IMR-90 (cell line): ENCODE results near the gene PTPRO. TPM values are rescaled to one million over a fixed set of nuclear protein-coding genes. Genes with fewer than 3 reads are reported as not detected.

Experiments used
- ATAC-seq: fragments of 200-7000 bp; cut with Tn5 transposase; 2 replicates; pipeline ENCODE4 v1.9.1; 2020; ENCODE audit warnings: low read depth, mild to moderate bottlenecking, moderate library complexity
- BruUV-seq: library from RNA; stranded (reverse); fragments of 400-500 nt; replicated peaks from 2 replicates; lab custom pipeline; 2021; lab: Mats Ljungman, UMichigan
- CTCF ChIA-PET: fragments of 300-600 bp; formaldehyde crosslinking; extraction: SDS; loops from one replicate; lab custom pipeline; 2021; ENCODE audit warnings: antibody characterized with exemption; lab: Yijun Ruan, JAX
- POLR2A ChIA-PET: fragments of 300-600 bp; sonication (Branson Sonifier 250); formaldehyde crosslinking; loops from one replicate; lab custom pipeline; 2022; ENCODE audit warnings: antibody characterized with exemption; ENCODE audit not compliant: unreplicated experiment; lab: Charles Lee
- DNase-seq: peaks from one replicate; pipeline ENCODE4 v3.0.0; 2013
- H2AFZ ChIP-seq: replicated peaks from 2 replicates; pipeline ENCODE3; 2013; ENCODE audit warnings: low read length, mild to moderate bottlenecking; ENCODE audit not compliant: poor library complexity
- H2AK5ac ChIP-seq: 2 replicates; pipeline ENCODE4 v1.6.1; 2013; ENCODE audit warnings: low read depth, low read length, inconsistent platforms
- H2AK9ac ChIP-seq: replicated peaks from 2 replicates; pipeline ENCODE3; 2013; ENCODE audit warnings: mild to moderate bottlenecking, low read depth, low read length, moderate library complexity; ENCODE audit not compliant: poor library complexity
- H2BK120ac ChIP-seq: 2 replicates; pipeline ENCODE4 v1.6.1; 2013; ENCODE audit warnings: low read depth, low read length, inconsistent platforms
- H2BK15ac ChIP-seq: 3 replicates; pipeline ENCODE4 v1.6.1; 2013; ENCODE audit warnings: low read depth, low read length, inconsistent platforms
- H2BK20ac ChIP-seq: 2 replicates; pipeline ENCODE4 v1.6.1; 2013; ENCODE audit warnings: low read depth, mild to moderate bottlenecking, inconsistent platforms, low read length, moderate library complexity
- H2BK5ac ChIP-seq: 2 replicates; pipeline ENCODE4 v1.6.1; 2013; ENCODE audit warnings: mild to moderate bottlenecking, low read depth, low read length, inconsistent platforms; ENCODE audit not compliant: poor library complexity, severe bottlenecking
- H3K14ac ChIP-seq: replicated peaks from 2 replicates; pipeline ENCODE4 v1.6.1; 2013; ENCODE audit warnings: low read depth, low read length, inconsistent platforms
- H3K18ac ChIP-seq: 2 replicates; pipeline ENCODE4 v1.6.1; 2013; ENCODE audit warnings: low read depth, low read length, control low read depth
- H3K23ac ChIP-seq: 2 replicates; pipeline ENCODE4 v1.6.1; 2013; ENCODE audit warnings: low read depth, low read length, inconsistent platforms
- H3K27ac ChIP-seq: 2 replicates; pipeline ENCODE4 v1.5.1; 2013; ENCODE audit warnings: mild to moderate bottlenecking, control low read depth, low read length; ENCODE audit not compliant: insufficient read depth
- H3K27me3 ChIP-seq: 2 replicates; pipeline ENCODE4 v1.6.1; 2013; ENCODE audit warnings: low read length; ENCODE audit not compliant: control insufficient read depth, insufficient read depth
- H3K36me3 ChIP-seq: 2 replicates; pipeline ENCODE4 v1.6.1; 2013; ENCODE audit warnings: low read length, mixed read lengths; ENCODE audit not compliant: control insufficient read depth, insufficient read depth
- H3K4ac ChIP-seq: 2 replicates; pipeline ENCODE4 v1.6.1; 2013; ENCODE audit warnings: low read depth, low read length, inconsistent platforms
- H3K4me1 ChIP-seq: 2 replicates; pipeline ENCODE4 v1.6.1; 2013; ENCODE audit warnings: low read length, mixed read lengths; ENCODE audit not compliant: control insufficient read depth, insufficient read depth
- H3K4me2 ChIP-seq: 2 replicates; pipeline ENCODE4 v1.6.1; 2013; ENCODE audit warnings: low read depth, mild to moderate bottlenecking, control low read depth, low read length, moderate library complexity
- H3K4me3 ChIP-seq: 2 replicates; pipeline ENCODE4 v1.5.1; 2013; ENCODE audit warnings: low read depth, mild to moderate bottlenecking, control low read depth, low read length, moderate library complexity; ENCODE audit not compliant: insufficient read depth
- H3K56ac ChIP-seq: 2 replicates; pipeline ENCODE4 v1.6.1; 2013; ENCODE audit warnings: low read length, inconsistent platforms; ENCODE audit not compliant: insufficient read depth; ENCODE audit errors: extremely low read depth
- H3K79me1 ChIP-seq, 2 experiments: 2 replicates each; pipeline ENCODE4 v1.6.1; 2013; ENCODE audit warnings: low read length in 2 of 2, inconsistent platforms in 1 of 2, low read depth in 1 of 2
- H3K9ac ChIP-seq: 2 replicates; pipeline ENCODE4 v1.6.1; 2013; ENCODE audit warnings: low read depth, low read length, control low read depth
- H3K9me1 ChIP-seq: 2 replicates; pipeline ENCODE4 v1.6.1; 2013; ENCODE audit warnings: low read length, inconsistent platforms; ENCODE audit not compliant: insufficient read depth
- H3K9me3 ChIP-seq: 2 replicates; pipeline ENCODE4 v1.6.1; 2013; ENCODE audit warnings: low read length; ENCODE audit not compliant: control insufficient read depth, insufficient read depth
- H4K20me1 ChIP-seq: 2 replicates; pipeline ENCODE4 v1.6.1; 2013; ENCODE audit warnings: low read length, inconsistent platforms; ENCODE audit not compliant: insufficient read depth
- H4K5ac ChIP-seq: 2 replicates; pipeline ENCODE4 v1.6.1; 2013; ENCODE audit warnings: mild to moderate bottlenecking, low read depth, low read length, control low read depth
- H4K8ac ChIP-seq, 2 experiments: 2 replicates each; pipeline ENCODE4 v1.6.1; 2013; ENCODE audit warnings: low read depth in 2 of 2, low read length in 2 of 2, control low read depth in 1 of 2, inconsistent platforms in 1 of 2
- H4K91ac ChIP-seq: 2 replicates; pipeline ENCODE4 v1.6.1; 2013; ENCODE audit warnings: low read depth, low read length, inconsistent platforms; ENCODE audit not compliant: insufficient read depth
- BHLHE40 ChIP-seq: fragments of 150-350 bp; IDR thresholded peaks from 2 replicates; pipeline ENCODE4 v1.6.1; 2016; ENCODE audit warnings: mild to moderate bottlenecking, low read depth, low read length
- MAFK ChIP-seq: IDR thresholded peaks from 2 replicates; pipeline ENCODE4 v1.6.1; 2012; ENCODE audit warnings: low read depth, low read length, improper control_type of control experiment
- SMC3 ChIP-seq: fragments of 150-350 bp; IDR thresholded peaks from 2 replicates; pipeline ENCODE4 v1.6.1; 2016; ENCODE audit warnings: low read depth, mild to moderate bottlenecking, antibody characterized with exemption, low read length, moderate library complexity
- WGBS, 2 experiments: methylation state at CpG; one replicate each; pipeline versions ENCODE4 v1.1.5 to v1.1.7; 2013; ENCODE audit warnings: missing lambda C conversion rate in 2 of 2; ENCODE audit not compliant: insufficient read length in 1 of 2; ENCODE audit errors: extremely low coverage in 2 of 2; 5-methylcytosine and 5-hydroxymethylcytosine counted together
- dilution Hi-C: fragments of 300-500 bp; cut with HindIII; formaldehyde crosslinking; loops from one replicate; pipeline ENCODE4 v1.14.3; 2018; ENCODE audit warnings: low sequenced_read_pairs; ENCODE audit not compliant: unreplicated experiment
- in situ Hi-C: fragments of 300-500 bp; cut with MboI; formaldehyde crosslinking; loops from 3 replicates; pipeline ENCODE4 v1.14.3; 2019; ENCODE audit warnings: low sequenced_read_pairs, inconsistent platforms, mixed read lengths
- intact Hi-C: fragments of 100-400 bp; cut with micrococcal nuclease; formaldehyde crosslinking; loops from 2 replicates; pipeline ENCODE4 v1.10.0; 2022
- polyA plus RNA-seq, 3 experiments: library from polyadenylated mRNA; depleted of rRNA; stranded (reverse); fragments of >200 nt; gene quantifications; 2 replicates each; pipeline ENCODE4 v1.2.3, GENCODE V29; 2012; ENCODE audit warnings: low replicate concordance in 1 of 3
- total RNA-seq: library from RNA; depleted of rRNA; stranded (reverse); fragments of >200 nt; gene quantifications from 2 replicates; pipeline ENCODE4 v1.2.3, GENCODE V29; 2012

The PTPRO gene
- total and polyA plus RNA-seq, 2 of the 4 experiments (the other 2 are of a cell fraction): 0.03 to 0.18 TPM

GRCh38 chr12:15407025-15407424 is 84.7 kb downstream of the PTPRO start:
- no peak overlapping the region for H3K14ac ChIP-seq
- no peak overlapping the region for H2AFZ ChIP-seq
- H4K5ac ChIP-seq: no peak overlapping the region
- ChIA-PET POLR2A (no interaction called here), CTCF (no interaction called here)
- H3K4me1 ChIP-seq: no peaks in the 10 kb centered on the region
- no peak overlapping the region for H3K27ac ChIP-seq
- intact Hi-C loops (no loop called here), in situ Hi-C loops (no loop called here), dilution Hi-C loops (no loop called here)
- H2BK15ac ChIP-seq: no peak overlapping the region
- no peak overlapping the region for H4K91ac ChIP-seq
- H3K27me3 ChIP-seq: no peaks in the 10 kb centered on the region
- H3K23ac ChIP-seq: no peak overlapping the region
- no peak overlapping the region for H3K4me2 ChIP-seq
- H3K4me3 ChIP-seq: no peak overlapping the region
- no peak overlapping the region for H3K9ac ChIP-seq
- H3K9me3 ChIP-seq: no peaks in the 10 kb centered on the region
- H2BK20ac ChIP-seq: no peak overlapping the region
- H2AK5ac ChIP-seq: no peak overlapping the region
- no peaks in the 10 kb centered on the region for H3K79me1 ChIP-seq
- TF ChIP-seq MAFK: peak; percentile 78
- no peak for TF ChIP-seq SMC3
- no peak for TF ChIP-seq BHLHE40
- BruUV-seq: no TSS peak
- H3K36me3 ChIP-seq: no peaks in the 10 kb centered on the region
- H4K8ac ChIP-seq: no peak overlapping the region
- H2AK9ac ChIP-seq: no peak overlapping the region
- no peak overlapping the region for H2BK120ac ChIP-seq
- no peaks in the 10 kb centered on the region for H3K9me1 ChIP-seq
- H4K20me1 ChIP-seq: no peaks in the 10 kb centered on the region
- H2BK5ac ChIP-seq: no peak overlapping the region
- DNase-seq (no peak), ATAC-seq (no peak)
- no CpG with 5 or more reads among the region's 2 CpGs for WGBS, 2 experiments
- no peak overlapping the region for H3K18ac ChIP-seq
- H3K4ac ChIP-seq: no peak overlapping the region
- no peak overlapping the region for H3K56ac ChIP-seq
